GM21423 (cell line): Measurements from ENCODE around the gene AGPAT3.

Experiments used
- ATAC-seq: cut with Tn5 transposase; IDR thresholded peaks from one replicate; pipeline ENCODE4 v1.9.1; 2021; ENCODE audit warnings: mild to moderate bottlenecking, moderate library complexity; ENCODE audit not compliant: unreplicated experiment

Gene AGPAT3

DNA sequence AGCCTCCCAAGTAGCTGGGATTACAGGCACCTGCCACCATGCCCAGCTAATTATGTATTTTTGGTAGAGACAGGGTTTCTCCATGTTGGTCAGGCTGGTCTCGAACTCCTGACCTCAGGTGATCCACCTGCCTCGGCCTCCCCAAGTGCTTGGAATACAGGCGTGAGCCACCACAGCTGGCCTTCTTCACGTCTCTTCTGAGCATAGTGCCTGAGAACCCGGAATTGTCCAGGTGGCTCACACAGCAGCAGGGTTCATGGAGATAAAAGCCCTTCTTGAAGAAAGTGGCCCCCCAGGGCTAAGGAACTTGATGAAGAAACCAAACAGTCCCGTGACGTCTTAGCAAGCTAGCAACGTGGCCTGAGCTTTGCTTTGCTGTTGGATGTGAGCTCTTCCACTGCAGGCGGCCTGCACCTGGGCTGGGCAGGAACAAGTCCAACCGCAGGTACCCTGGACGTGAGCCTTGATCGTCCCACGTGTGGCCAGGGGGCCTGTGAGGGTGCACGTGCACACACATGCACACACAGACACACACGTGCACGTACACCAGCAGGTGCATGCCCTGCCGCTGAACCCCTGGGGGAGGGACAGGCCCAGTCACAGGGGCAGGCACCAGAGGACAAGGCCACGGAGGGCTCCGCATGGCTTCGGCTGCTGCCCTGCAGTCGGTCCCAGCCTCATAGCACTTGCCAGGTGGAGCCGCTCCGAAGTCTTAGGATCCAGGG, 123.6 kb downstream of the AGPAT3 start:
- ATAC-seq = no peak

DNA sequence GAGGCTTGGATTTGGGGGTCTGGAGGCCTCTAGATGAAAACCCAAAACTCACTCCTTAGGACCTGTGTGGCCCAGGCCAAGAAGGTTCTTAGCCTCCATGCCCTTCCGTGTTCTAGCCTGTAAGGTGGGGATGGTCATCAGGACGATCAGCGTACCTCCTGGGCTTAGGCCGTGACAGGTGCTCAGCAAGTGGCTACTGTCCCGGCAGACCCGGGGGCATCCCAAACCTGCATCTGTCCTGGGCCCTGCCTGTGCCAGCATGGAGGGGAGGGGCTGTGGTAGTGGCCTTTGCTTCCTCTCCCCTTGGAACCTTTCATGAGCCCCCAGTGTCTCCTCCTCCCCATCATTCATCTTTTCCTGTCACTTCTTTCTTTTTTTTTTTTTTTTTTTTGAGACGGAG, 124.4 kb downstream of the AGPAT3 start:
- no peak for ATAC-seq

DNA sequence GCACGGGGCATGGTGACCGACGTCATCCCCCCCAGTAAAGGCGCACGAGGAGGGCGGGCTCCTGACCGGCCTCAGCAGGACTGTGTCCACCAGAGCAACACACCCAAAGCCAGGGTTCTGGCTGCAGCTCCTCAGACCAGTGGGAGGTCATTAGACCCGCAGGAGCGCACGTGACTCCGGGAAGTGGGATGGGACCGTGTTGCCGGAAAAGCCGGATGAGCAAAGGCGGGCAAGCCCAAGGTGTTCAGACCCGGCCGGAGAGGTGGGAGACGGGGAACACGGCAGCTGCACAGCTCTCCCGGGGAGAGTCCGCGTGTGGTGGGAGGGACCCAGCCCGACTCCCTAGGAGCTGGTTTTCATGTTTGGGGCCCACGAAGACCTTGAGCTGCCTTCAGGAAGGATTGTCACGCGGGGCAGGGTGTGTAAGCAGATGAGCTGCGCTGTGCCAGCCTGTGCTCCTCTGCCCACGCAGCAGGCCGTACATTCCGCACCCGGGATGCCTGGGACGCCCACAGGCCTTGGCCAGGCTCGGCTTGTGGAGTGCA, 126.5 kb downstream of the AGPAT3 start:
- ATAC-seq = no peak

DNA sequence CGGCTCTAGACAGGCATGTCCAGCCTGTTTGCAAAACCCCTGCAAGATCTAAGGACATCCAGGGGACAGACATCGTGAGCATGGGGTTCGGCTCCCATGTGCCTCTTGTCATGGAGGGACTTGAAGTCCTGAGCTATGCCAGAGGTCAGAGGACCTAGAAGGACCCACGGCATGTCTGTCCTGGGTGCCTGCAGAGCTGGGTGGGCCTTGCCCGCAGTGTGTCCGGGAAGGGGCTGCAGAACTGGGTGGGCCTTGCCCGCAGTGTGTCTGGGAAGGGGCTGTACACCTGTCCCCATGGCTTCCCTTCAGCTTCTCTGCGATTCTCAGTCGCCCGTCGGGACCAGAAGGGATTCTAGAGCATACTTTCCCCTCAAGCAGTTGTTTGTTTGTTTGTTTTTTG, 127.1 kb downstream of the AGPAT3 start:
- no peak for ATAC-seq

DNA sequence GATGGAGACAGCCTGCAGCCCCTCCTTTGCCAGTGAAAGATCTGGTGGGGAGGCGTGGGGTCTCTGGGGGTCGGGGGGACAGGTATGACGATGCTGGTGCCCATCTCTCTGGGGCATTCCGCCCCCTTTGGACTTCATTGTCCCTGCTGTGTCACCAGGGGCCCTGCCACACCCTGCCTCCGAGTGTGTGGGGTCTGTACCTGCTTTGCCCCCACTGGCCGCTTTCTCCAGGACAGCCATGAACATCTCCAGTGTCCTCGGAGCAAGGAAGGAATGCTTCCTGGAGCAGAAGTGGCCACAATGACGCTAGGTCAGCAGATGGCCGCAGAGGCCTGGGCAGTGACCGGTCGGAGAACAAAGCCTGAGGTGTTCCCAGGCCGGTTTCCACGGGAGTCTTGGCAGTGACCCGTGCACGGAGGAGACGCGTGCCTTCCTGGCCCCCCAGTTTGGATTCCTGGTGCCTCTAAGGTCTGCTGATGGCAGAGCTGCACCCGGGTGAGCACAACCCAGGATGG, 128.5 kb downstream of the AGPAT3 start:
- ATAC-seq = no peak

DNA sequence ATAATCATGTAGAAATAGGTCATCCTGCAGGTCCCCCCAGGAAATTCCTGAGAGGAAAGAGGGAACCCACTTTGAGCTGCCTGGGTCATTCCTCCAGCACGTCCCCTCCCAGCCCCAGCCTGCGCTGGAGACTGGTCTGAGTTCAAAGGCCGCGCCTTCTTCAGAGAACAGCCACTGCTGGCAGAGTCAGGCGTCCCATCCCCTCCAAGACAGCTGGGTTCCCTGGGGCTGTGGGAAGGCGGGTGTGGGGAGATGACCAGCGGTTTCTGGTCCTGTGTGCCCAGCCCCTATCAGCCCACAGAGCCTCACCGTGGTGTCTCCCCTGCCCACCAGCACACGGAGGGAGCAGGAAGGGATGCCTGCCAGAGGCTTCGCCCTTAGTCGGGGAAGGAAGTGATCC, 129.1 kb downstream of the AGPAT3 start:
- no peak for ATAC-seq

DNA sequence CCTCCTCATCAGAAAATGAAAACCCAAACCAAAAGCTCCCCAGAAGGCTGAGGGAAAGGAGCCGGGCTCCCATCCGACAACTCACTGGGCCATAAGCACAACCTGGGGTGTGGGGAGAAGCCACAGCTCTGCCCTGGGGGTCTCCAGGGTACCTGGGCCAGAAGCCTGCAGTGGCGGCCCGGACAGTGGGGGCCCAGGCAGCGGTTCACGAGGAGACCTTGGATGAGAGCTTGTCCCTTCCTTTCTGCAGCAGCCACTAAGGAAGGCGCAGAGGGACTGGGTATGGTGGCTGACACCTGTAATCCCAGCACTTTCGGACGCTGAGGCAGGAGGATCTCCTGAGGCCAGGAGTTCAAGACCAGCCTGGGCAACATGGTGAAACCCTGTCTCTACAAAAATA, 129.6 kb downstream of the AGPAT3 start:
- ATAC-seq = no peak

DNA sequence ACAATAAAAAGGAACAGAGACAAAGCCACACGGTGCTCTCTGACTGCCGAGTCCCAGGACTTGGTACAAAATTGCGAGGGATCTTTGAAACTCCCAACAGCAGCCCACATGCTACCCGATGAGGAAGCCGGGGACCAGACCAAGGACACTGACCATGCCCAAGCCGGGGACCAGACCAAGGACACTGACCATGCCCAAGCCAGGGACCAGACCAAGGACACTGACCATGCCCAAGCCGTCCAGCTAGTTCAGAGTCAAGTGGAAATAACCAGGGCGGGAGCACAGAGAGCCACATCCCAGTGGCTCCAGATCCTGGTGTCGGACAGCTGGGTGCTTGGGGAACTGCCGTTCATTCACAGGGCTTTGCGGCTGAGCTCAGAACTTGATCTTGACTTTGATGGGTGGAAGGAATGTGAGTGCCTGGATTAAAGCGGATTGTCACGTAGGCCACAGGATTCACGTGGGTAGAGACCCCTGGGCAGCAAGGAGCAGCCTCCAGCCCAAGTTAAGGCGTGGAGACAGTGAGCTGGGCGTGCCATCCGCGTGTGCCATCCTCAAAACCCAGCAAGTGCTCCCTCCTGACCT, 130.6 kb downstream of the AGPAT3 start:
- ATAC-seq = no peak

DNA sequence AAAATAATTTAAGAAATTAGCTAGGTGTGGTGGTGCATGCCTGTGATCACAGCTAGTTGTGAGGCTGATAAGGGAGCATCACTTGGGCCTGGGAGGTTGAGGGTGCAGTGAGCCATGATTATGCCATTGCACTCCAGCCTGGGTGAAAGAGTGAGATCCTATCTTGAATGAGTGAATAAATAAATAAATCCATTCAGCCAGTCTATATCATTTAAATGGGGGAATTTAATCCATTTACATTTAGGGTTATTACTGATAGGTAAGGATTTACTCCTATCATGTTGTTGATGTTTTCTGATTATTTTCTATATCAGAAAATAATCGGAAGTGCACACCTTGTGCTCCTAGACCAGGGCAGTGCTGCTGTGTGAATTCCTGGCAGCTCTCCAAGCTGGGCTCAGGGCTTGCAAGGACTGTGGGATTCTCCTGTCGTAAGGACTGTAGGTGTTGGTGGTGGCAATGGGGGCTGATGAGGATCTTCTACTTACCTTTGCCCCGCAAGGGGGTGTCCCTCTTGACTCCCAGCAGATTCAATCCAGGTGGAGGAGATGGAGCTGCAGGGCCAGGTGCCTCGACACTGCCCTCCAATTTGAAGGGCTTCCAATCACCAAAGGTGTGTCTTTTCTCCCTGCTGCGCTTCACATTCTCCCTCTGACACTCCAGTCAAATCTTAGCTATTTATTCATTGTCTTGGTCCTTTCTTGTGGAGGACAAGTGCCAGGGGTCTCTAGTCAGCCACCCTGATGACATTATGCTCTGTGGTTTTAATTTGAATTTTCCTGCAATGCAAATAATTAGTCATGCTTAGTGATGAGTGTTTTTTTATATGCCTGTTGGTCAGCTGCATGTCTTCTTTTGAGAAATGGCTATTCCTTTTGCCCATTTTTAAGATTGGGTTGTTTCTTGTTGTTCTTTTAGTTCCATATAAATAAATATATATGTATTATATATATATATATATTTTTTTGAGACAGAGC, 133.0 kb downstream of the AGPAT3 start:
- no peak for ATAC-seq

DNA sequence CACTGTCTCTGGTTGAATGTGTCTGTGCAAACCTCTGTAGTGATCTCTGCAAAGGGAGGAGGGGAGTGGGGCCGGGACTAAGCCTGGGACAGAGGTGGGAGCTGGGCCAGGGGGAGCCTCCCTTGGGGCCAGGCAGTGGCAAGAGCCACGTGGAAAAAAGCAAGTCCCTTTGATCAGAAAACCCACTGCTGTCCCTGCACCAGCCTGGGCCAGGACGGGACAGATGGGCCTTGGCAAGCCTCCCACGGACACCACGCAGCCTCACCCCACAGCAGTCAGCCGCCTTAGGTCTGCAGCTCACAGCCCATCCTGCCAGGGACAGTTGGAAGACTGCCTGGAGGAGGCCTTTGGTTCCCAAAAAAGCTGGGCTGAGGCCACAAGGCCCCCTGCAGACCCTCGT, 135.3 kb downstream of the AGPAT3 start:
- no peak for ATAC-seq

DNA sequence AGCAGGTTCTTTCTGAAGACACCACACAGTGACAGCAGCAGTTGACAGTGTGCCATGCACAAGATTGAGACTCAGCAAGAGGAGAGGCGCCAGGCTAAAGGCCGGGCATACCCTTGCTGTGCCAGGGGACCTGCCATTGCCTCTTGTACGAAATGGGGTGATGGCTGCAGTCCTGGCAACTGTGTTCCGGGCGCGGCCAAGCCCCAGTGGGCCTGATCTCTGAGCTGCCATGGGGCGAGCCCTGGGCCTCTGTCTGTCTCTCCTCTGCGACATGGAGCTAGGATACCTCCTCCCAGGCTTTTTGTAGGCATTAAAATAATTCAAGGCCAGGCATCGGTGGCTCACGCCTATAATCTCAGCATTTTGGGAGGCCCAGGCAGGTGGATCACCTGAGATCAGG, 137.5 kb downstream of the AGPAT3 start:
- ATAC-seq = no peak

DNA sequence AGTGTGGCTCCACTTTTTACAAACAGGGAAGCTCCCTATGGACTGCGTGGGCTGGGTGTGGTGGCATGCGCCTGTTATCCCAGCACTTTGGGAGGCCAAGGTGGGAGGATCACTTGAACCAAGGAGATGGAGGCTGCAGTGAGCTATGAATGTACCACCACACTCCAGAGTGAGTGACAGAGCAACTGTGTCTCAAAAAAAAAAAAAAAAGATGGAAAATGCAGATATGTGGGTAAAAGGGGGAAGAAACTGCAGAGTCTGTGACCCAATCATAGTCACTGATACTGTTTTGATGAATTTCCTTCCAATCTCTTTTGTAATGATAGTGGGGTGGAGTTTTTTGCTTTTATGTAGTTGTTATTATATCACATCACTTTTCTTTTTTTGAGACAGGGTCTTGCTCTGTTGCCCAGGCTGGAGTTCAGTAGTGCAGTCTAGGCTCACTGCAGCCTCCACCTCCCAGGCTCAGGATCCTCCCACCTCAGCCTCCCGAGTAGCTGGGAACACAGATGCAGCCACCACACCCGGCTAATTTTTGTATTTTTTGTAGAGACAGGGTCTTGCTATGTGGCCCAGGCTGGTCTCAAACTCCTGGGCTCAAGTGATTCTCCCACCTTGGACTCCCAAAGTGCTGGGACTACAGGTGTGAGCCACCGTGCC, 138.4 kb downstream of the AGPAT3 start:
- no peak for ATAC-seq

DNA sequence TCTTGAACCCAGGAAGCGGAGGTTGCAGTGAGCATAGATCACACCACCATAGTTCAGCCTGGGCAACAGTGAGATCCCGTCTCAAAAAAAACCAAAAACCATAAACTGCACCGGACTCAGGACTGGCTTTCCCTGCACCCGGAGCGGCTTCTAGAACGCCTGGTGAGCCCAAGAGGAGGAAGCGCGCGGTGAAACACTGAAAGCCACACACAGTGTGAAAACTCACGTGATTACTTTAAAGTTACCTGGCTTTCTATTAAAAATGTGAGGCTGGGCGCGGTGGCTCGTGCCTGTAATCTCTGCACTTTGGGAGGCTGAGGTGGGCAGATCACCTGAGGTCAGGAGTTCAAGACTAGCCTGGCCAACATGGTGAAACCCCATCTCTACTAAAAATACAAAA, 140.0 kb downstream of the AGPAT3 start:
- ATAC-seq = no peak

DNA sequence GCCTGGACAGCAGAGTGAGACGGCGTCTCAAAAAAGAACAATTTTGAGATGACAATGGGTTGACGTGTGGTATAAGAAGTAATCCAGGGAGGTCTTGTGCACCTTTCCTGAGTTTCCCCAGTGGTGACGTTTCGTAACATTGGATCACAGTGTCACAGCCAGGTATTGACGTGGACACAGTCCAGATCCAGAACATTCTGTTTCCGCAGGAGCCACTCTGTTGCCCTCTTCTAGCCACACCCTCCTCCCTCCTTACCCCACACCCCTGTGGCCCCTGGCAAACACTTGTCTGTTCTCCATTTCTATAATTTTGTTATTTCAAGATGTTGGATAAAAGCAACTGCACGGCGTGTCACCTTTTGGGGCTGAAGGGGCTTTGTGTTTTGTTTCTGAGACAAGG, 140.6 kb downstream of the AGPAT3 start:
- no peak for ATAC-seq

DNA sequence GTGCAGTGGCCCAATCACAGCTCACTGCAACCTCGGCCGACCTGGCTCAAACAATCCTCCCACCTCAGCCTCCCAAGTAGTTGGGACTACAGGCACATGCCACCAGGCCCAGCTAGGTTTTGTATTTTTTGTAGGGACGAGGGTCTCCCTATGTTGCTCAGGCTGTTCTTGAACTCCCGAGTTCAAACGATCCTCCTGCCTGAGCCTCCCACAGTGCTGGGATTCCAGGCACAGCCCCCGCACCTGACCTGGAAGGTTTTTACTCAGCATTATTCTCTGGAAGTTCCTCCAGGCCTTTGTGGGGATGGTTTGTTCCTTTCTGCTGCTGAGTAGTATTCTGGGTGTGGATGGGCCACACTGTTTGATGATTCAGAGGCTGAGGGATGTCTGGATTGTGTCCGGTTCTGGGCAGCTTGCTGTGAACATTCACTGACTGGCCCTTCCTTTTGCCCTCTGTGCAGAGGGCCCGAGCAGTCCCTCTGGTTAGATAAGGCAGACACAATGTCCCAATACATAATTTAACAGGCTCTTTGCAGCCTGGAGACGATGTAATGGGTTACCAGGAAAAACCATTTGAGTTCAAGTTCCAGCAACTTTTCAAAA, 141.1 kb downstream of the AGPAT3 start:
- ATAC-seq = no peak

DNA sequence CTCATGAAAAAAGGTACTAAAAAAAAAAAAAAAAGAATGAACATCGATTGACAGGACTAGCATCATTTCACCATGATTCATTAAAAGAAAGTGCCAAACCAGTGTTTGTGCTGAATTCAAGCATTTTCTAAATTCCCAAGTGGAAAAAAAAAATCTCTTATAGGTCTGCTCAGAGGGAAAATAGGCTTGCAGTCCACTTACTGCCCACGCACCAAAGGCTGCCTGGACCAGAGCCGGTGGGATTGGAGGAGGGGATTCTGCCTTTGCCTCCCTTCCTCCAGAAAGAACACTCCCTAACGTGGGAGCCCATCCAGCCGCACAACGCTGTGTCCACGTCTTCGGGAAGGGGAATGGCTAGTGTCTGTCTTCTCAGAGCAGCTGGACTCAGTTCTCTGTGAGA, 141.6 kb downstream of the AGPAT3 start:
- no peak for ATAC-seq

DNA sequence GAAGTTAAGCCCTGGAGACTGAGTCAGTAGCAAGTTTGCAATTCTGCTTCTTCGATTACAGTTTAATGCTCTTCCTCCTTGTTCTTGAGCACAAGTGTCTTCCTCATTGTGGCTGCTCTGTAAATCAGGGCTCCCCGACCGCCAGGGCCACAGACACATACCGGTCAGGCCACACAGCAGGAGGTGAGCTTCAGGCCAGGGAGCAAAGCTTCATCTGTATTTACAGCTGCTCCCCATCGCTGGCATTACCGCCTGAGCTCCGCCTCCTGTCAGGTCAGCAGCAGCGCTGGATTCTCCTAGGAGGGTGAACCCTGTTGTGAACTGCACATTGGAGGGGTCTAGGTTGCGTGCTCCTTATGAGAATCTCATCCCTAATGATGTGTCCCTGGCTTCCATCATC, 145.4 kb downstream of the AGPAT3 start:
- ATAC-seq = no peak

DNA sequence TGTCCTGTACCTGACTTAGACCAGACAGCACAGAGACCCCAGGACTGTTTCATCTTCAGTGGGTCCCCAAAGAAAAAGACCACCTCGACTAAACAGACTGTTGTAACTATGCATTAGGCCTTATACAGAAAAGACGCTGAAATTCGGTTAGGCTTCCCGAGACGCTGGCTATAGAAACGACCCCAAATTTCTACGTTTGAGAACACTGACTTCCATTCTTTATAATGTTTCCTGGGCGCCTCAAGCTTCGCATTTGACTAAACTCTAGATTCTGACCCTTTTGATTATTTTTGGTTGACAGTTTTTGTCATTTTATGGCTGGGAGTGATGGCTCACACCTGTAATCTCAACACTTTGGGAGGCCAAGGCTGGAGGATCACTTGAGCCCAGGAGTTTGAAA, 146.1 kb downstream of the AGPAT3 start:
- no peak for ATAC-seq

DNA sequence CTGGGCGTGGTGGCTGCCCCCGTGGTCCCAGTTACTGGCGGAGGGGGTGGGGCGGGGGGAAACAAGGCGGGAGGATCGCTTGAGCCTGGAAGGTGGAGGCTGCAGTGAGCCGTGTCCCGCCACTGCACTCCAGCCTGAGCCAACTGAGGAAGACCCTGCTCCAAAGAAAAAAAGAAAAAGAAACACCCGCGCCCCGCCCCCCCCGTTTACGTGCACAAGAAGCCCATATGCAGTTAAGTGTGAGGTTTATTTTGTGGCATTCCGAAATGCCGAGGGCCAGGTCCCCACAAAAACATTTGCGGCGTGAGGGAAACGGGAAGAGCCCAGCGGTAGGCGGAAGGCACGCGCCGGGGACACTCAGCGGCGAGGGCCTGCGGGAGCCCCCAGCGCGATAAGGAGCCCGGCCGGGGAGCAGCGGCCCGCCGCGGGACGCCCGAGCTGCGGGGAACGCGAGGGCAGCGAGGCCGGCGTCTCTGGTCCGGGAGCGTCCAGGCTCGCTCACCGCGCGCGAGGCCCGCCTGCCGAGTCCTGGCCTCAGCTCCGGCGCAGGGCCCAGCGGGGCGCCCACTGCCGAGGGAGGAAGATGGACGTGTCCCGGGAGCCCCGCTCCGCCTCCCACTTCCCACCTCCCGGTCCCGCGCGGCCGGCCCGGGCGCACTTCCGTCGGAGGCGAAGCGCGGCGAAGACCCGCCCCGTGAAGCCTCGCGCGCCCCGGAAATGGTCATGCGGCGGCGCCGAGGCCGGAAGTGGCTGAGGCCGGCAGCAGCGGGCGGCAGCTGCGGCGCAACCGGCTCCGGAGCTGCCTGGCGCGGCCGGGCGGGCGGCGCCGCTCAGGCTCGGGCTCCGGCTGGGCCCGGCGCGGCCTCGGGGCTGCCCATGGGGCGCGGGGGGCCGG, 146.8 kb downstream of the AGPAT3 start, which contains the start of gene TRAPPC10:
TSS of gene TRAPPC10 (plus strand) at position 731 of the 895 bp plus-strand sequence. CDS start 185 bp downstream, outside the sequence.
- ATAC-seq = peak; percentile 71
